GM18499 (cell line): ENCODE results near the gene TP53TG5.

Experiments
- ATAC-seq: cut with Tn5 transposase; IDR thresholded peaks from one replicate; pipeline ENCODE4 v1.9.1; 2021; ENCODE audit warnings: moderate number of reproducible peaks; ENCODE audit not compliant: insufficient read depth, unreplicated experiment

TP53TG5 gene

DNA sequence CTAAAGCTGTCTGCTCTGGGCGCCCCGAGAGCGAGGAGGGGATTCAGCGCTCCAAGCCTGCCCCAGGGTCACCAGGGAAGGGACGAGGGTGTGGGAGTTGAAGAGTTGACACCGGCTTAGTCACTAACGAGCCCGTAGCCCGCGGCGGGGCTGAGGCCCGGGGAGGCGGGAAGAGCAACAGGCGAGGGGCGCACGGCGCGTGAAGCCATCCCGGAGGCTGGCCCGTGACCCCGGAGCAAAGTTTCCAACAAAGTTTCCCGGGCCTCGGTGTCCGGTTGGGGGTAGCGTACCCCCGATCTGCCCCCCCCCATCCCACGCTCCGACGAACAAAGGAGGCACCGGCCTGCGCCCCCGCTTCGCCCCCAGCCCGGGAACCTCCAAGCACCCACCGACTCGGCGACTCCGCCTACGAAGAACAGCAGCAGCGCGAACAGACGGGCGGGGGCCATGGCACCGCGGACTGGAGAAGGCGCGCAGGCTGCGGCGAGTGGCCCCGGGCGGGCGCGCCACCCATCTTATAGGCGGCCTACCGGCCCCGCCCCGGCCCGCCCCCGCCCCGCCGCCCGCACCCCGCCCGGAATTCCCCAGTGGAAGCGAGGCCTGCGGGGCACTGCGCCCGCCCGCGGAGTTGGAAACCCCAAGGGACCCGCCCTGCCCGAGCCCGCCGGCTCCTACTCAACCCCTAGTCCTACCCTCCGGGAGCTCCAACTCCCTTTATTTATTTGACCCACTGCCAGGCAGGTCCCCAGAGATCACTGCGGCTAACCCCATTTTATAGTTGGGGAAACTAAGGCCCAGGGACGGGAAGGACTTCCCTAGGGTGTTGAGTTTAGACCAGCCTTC lies 30.0 kb downstream of the TP53TG5 start, which contains the start of gene SDC4:
SDC4 (minus strand) TSS at position 489 of the 843 bp plus-strand sequence; CDS start at position 449, 40 bp downstream.
- ATAC-seq: no peak

- no peak for ATAC-seq
These were observed 30.7 kb downstream of the TP53TG5 start for GRCh38 chr20:45347297-45347935.

DNA sequence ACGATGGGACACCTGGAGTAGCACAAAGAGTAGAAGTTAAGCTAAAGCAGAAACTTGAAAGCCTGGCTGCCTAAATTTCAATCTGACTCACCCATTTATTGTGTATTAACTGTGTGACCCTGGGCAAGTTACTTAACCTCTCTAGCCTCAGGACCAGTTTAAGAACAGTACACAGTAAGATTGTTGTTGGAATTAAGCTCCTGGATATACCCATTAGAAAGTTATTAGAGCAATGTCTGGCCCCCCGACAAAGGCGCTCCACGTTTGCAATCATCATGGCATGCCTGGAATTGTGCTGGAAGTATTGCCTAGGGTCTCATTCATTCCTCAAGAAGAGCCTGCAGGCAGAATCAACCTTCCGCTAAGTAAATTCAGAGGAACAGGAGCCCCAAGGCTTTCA lies 31.3 kb downstream of the TP53TG5 start:
- ATAC-seq: no peak

- no peak for ATAC-seq
These were observed 31.8 kb downstream of the TP53TG5 start for GRCh38 chr20:45346291-45346718.

DNA sequence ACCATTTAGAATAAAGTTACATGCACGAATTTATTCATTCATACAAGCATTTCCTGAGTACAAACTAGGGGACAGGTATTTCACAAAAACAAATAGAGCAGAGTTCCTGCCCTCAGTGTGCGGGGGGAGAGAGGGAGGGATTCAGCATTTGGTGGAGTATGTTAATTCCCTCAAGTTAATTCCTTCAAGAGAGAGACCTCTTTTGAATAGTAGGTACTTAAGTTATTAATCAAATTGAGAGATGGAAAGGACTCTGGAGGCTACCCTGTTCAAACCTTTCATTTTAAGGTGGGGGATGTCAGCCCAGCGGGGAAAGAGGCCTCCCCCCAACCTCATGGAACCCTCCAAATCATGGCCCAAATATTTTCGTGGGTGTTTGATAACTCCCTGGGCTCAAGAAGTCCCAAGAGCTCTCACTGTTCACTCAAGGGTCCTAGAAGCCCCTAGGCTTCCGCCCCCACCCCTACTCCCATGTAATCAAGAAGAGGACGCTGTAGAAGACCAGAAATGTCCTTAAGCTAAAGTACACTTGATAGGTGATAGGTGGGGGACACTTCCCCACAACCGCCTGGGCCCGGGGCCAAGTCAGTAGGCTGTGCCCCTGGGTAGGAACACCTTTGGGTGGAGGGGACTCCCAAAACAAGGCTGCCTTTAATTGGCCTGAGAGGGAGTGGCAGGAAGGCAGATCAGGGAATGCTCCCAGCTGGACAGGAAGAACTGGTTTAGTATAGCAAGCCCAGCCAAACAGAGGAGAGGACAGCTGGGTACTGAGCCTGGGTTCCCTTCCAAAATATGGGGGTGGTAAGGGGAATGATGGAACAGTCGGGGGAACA lies 32.8 kb downstream of the TP53TG5 start:
- no peak for ATAC-seq

DNA sequence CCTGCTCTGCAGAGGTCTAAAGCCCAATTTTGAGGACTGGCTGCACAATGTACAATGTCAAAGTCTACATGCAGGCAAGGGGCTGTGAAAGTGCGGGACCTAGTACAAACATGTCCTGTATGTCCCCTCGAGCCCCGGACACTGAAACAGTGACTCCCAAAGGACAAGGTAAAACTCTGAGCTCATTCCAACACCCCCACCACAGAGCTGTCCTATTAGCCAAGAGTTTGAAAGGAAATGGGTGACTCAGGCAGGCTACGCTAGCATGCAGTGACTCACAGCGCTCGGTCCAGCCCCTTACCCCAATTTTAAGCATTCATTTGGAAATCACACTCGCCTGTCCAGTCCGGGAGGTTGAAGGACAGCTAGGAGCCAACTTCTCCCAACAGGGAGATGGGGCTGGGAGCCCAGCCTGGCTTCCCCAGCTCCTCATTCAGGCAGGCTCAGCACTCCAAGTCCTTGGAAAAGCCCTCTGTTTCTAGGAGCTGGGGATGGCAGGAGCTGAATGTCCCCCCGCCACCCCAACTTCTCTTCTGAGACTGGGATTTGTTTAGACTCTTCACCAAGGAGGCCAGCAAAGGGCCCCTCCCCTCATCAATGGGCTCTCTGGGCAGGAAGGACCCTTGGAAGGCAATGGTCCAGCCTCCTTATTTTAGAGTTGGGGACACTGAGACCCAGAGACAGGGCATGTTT lies 33.8 kb downstream of the TP53TG5 start:
- no peak for ATAC-seq

DNA sequence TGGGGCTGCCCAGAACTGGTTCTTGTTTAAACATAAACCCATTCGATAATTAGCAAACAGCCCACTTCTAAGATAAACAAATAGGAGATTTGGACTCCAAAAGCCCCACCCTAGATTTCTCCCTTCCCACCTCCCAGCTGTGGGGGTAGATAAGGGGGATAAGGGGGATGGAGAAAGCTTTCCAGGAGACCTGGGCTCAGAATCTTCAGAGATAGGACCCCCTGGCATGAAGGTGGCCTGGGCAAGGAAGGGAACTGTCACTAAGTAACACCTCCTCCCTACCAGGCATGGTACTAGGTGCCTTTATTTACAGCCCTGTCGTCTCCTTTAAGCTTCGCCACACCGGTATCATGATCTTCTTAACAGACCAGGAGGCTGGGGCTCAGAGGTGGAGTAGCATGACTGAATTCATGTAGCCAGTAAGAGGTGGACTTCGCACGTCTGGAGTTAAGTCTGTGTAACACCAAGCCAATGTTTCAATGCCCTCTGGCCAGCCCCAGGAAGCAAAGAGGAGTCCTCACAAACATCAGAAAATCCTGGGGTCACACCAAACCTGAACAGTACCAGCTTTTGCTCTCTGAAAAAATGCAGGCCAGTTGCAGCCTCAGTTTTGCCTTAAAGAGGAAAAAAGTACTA lies 34.5 kb downstream of the TP53TG5 start:
- no peak for ATAC-seq

DNA sequence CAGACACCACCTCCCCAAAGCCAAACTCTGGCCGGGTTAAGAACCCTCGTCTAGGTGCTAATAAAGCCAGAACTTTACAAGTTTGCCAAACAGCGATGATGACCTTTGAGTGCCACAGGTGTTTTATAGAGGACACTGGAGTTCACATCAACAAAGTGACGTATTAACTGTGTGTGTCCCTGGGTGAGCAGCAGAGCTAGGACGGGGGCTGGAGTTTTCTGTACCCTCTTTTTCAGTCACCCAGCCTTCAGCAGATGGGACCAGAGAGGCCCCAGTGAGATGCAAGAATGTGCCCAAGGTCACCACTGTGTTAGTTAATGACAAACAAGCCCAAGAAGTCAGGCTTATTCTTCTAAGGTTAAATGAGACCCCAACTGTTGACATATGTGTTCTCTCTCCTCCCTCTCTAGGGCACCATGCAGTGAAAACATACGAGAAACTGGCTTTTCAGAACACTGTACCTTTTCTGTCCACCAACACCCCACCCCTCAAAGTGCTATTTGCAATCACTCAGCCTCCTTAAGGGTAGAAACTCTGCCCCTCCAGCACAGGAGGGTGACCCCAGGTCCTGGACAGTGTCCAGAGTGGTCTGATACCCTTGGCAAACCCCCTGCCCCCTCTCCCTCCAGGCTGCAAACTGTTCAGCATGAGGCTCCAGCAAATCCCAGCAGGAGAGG lies 35.1 kb downstream of the TP53TG5 start:
- no peak for ATAC-seq

DNA sequence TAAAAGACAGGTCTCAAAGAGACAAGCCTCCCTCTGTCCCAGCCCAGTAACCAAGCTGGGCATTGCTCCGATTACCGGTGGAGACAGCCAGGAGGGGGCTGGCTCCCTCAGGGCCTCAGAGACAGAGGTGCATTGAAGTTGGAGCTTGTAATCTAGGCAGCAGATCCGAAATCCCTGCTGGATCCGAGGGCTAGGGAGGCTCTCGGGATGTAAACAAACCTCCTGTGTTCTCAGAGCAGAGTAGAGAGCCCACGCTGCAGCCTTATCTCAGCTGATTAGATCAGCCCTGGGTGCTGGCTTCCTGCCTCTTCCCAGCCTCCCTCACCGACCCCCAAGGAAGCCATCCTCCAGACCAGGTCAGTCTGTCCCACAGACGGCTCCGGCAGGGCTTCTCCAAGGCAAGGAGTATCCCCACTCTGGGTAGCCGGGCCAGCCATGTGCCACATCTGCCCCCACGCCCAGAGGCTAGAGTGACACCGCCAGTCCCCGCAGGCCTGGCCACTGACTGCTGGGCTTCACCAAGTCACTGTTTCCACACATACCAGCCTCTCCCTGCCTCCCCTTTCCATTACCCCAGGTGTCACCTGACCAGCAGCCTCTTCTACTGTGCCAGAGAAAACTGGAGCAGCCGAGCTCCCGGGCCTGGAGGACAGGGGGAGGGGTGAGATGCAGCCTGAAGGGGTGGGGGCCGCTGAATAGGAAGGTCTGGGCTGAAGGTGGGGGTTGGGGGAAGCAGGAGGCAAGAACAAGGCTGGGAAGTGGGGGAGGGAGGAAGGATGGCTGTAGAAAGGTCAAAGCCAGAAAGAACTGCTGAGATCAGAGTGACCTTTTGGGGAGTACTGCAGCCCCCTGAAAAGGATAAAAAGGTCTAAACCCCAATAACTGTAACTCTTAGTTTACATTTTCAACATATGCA lies 35.9 kb downstream of the TP53TG5 start:
- no peak for ATAC-seq

DNA sequence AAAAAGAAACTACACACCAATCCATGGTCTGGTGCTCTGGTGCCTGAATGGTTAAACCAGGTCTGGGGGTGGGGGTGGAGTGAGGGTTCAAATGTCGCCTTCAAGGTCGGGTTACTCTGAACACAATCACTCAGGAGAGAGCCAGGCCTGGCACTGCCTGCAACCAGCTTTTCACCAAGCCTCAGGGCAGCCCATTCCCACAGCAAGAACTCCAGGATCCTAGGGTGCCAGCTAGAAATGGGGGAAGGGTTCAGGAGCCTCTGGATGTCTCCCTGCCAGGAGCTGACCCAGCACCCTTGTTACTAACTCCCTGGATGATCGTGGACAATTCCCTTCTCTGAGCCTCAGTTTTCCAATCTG lies 36.6 kb downstream of the TP53TG5 start:
- ATAC-seq: no peak

DNA sequence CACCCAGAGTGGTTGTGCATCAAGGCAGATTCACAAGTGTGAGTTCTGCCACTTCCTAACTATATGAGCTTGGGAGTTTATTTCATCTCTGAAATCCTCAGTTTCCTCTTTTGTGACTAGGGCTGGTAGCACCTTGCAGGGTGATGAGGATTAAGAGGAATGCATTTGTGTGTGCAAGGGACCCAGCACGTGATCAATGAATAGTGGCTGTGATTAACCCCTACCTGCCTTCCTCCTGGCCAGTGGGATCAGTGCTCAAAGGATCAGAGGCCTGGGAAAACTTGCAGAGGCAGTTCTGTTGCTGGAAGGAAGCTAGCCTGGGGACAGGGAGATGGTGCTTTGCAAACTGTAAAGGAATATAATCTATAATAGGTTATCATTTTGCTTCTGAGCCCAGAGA lies 37.2 kb downstream of the TP53TG5 start:
- no peak for ATAC-seq

DNA sequence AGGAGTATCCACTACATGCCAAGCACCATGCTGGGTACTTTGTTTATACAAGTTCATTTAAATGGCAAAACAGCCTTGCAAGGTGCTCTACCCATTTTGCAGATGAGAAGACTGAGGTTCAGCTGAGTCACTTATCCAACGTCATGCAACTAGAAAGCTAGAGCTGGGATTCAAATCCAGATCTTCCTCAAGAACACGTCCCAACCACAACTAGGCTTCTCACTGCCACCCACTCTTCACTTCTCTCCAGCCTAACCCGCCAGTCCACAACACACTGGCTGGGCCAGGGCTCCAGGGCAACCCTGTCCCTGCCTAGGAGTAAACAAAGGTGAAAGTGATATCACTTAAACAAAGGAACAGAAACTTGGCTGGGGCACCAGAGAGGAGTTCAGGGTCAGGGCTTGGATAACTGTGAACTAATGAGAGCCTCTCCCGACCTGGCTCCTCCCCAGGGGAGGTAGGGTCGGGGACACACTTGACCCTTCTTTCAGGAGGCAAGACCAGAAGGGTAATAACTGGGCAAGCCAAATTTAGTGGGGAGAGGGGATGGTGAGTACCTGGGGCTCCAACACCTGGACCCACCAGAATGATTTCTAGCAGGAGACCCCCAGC lies 37.8 kb downstream of the TP53TG5 start:
- no peak for ATAC-seq

GRCh38 chr20:45339799-45340198 lies 38.3 kb downstream of the TP53TG5 start:
- ATAC-seq: no peak

GRCh38 chr20:45339084-45339483 lies 39.0 kb downstream of the TP53TG5 start:
- ATAC-seq: no peak

DNA sequence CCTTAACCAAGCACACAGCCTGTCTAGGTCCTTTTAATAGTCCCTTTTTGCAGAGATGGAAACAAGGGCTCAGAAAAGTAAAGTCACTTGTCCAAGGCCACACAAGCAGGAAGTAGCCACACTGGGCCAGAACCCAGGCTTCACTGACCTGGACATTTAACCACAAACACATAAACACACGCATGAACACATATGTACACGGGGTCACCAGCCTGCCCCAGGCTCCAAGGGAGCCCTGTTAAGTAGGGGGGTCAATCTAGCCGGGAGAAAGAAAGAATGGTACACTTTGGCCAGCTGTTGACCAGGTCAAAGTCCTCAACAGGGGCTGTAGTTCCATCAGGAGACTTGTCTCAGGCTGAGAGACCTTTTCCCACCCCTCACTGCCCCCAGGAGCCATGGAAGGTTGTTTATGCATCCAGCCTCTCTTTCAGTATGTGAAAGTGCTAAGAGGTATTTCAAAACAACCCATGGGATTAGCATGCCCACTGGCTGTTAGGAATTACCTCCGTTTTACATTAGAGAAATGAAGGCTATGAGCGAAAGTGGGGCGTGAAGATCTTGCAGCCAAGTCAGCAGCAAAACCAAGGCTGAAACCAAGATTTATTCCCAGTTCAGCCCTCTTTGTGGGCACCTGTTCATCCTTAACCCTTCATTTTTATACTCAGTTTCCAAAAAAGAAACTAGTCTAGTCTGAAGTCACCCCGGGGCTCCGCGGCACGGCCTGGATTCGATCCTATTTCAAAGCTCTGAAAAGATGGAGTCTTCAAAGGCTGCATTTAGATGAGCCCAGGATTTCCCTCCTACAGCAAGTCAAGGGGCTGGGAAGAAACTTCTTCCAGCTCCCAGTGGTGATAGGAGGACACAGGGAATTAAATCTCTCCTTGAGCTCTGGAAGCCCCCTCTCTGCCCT lies 39.7 kb downstream of the TP53TG5 start:
- ATAC-seq: no peak

GRCh38 chr20:45337367-45338120 lies 40.6 kb downstream of the TP53TG5 start:
- no peak for ATAC-seq
